SK-N-SH treated with all-trans-retinoic acid at 6 μM for 48 hours (cell line): Measurements from ENCODE around the gene KIF6.
"Not testable (repeated sequence)": the region's sequence is repeated elsewhere in the genome, so short reads cannot be mapped to it uniquely, and the experiment has no call there.

Experiments
- ATAC-seq: fragments of 200-7000 bp; cut with Tn5 transposase; 3 replicates; pipeline ENCODE4 v1.9.1; 2020; ENCODE audit warnings: mild to moderate bottlenecking, moderate library complexity
- ARNTL ChIP-seq: fragments of 450-650 bp; formaldehyde crosslinking; IDR thresholded peaks from 2 replicates; pipeline ENCODE4 v1.5.0; 2020; ENCODE audit warnings: low read depth, mild to moderate bottlenecking, moderate library complexity, borderline replicate concordance
- CREB5 ChIP-seq: fragments of 250-450 bp; sonication (Bioruptor Pico); IDR thresholded peaks from 2 replicates; pipeline ENCODE4 v1.5.1; 2020; ENCODE audit warnings: low read depth, mild to moderate bottlenecking, moderate library complexity
- CSDC2 ChIP-seq: fragments of 250-450 bp; sonication (Bioruptor Pico); IDR thresholded peaks from 2 replicates; pipeline ENCODE4 v1.5.0; 2020; ENCODE audit warnings: mild to moderate bottlenecking, moderate library complexity
- CSRNP3 ChIP-seq: fragments of 250-450 bp; sonication (Bioruptor Pico); IDR thresholded peaks from 2 replicates; pipeline ENCODE4 v1.5.1; 2021; ENCODE audit warnings: mild to moderate bottlenecking, moderate library complexity
- ESRRG ChIP-seq: fragments of 250-450 bp; sonication (Bioruptor Pico); IDR thresholded peaks from 2 replicates; pipeline ENCODE4 v1.6.1; 2021; ENCODE audit warnings: mild to moderate bottlenecking
- GLIS3 ChIP-seq: fragments of 250-450 bp; sonication (Bioruptor Pico); IDR thresholded peaks from 2 replicates; pipeline ENCODE4 v1.5.0; 2020; ENCODE audit warnings: mild to moderate bottlenecking, moderate library complexity
- ISL1 ChIP-seq: fragments of 250-450 bp; sonication (Bioruptor Pico); IDR thresholded peaks from 2 replicates; pipeline ENCODE4 v2.1.2; 2022; ENCODE audit warnings: mild to moderate bottlenecking, moderate library complexity
- OSR1 ChIP-seq: fragments of 250-450 bp; sonication (Bioruptor Pico); IDR thresholded peaks from 2 replicates; pipeline ENCODE4 v1.8.0; 2022; ENCODE audit warnings: moderate library complexity, mild to moderate bottlenecking, inconsistent platforms
- PATZ1 ChIP-seq: fragments of 250-450 bp; sonication (Bioruptor Pico); IDR thresholded peaks from 2 replicates; pipeline ENCODE4 v1.8.0; 2020; ENCODE audit warnings: mild to moderate bottlenecking, moderate library complexity, borderline replicate concordance
- POU6F1 ChIP-seq: fragments of 250-450 bp; sonication (Bioruptor Pico); IDR thresholded peaks from 2 replicates; pipeline ENCODE4 v1.8.0; 2021; ENCODE audit warnings: low read depth, mild to moderate bottlenecking, moderate library complexity, borderline replicate concordance
- PPARA ChIP-seq: fragments of 250-450 bp; sonication (Bioruptor Pico); IDR thresholded peaks from 2 replicates; pipeline ENCODE4 v1.5.0; 2020; ENCODE audit warnings: mild to moderate bottlenecking, borderline replicate concordance
- RARB ChIP-seq: fragments of 250-450 bp; sonication (Bioruptor Pico); IDR thresholded peaks from 2 replicates; pipeline ENCODE4 v1.8.0; 2021; ENCODE audit warnings: mild to moderate bottlenecking, moderate library complexity
- SNAI2 ChIP-seq: fragments of 250-450 bp; sonication (Bioruptor Pico); IDR thresholded peaks from 2 replicates; pipeline ENCODE4 v1.5.0; 2020; ENCODE audit warnings: mild to moderate bottlenecking, moderate library complexity
- TCF4 ChIP-seq: fragments of 250-450 bp; sonication (Bioruptor Pico); IDR thresholded peaks from 2 replicates; pipeline ENCODE4 v1.8.0; 2021; ENCODE audit warnings: mild to moderate bottlenecking, moderate library complexity, borderline replicate concordance
- TSHZ2 ChIP-seq: fragments of 250-450 bp; sonication (Bioruptor Pico); IDR thresholded peaks from 2 replicates; pipeline ENCODE4 v1.5.0; 2020; ENCODE audit warnings: mild to moderate bottlenecking, moderate library complexity
- ZC3H10 ChIP-seq: fragments of 250-450 bp; sonication (Bioruptor Pico); IDR thresholded peaks from 2 replicates; pipeline ENCODE4 v1.5.1; 2021; ENCODE audit warnings: mild to moderate bottlenecking, moderate library complexity
- ZFP3 ChIP-seq: fragments of 250-450 bp; sonication (Bioruptor Pico); IDR thresholded peaks from 2 replicates; pipeline ENCODE4 v1.5.0; 2020; ENCODE audit warnings: mild to moderate bottlenecking, moderate library complexity
- ZFP30 ChIP-seq: fragments of 450-650 bp; formaldehyde crosslinking; IDR thresholded peaks from 2 replicates; pipeline ENCODE4 v1.5.0; 2022; ENCODE audit warnings: mild to moderate bottlenecking, moderate library complexity
- ZNF565 ChIP-seq: fragments of 450-650 bp; formaldehyde crosslinking; conservative IDR thresholded peaks from 2 replicates; pipeline ENCODE4 v1.5.0; 2020; ENCODE audit warnings: low read depth, mild to moderate bottlenecking, moderate library complexity

Gene KIF6

GRCh38 chr6:39287601-39288000 is 437.6 kb downstream of the KIF6 start:
- TF ChIP-seq ZFP3 (CRISPR knock-in tag) (no peak), ZNF565 (CRISPR knock-in tag) (no peak), CSRNP3 (CRISPR knock-in tag) (no peak), TSHZ2 (CRISPR knock-in tag) (no peak), TCF4 (no peak), GLIS3 (CRISPR knock-in tag) (no peak), RARB (CRISPR knock-in tag) (no peak), ZC3H10 (CRISPR knock-in tag) (no peak), ARNTL (CRISPR knock-in tag) (no peak), CREB5 (CRISPR knock-in tag) (no peak), CSDC2 (CRISPR knock-in tag) (no peak), OSR1 (CRISPR knock-in tag) (no peak), SNAI2 (CRISPR knock-in tag) (no peak), PPARA (CRISPR knock-in tag) (no peak), ESRRG (CRISPR knock-in tag) (no peak), POU6F1 (CRISPR knock-in tag) (no peak), PATZ1 (CRISPR knock-in tag) (no peak)
- no peak for ATAC-seq

- not testable (repeated sequence) for ATAC-seq
Observed at GRCh38 chr6:39286596-39286995, 438.6 kb downstream of the KIF6 start.

- no peak for ATAC-seq
- TF ChIP-seq RARB (CRISPR knock-in tag) (no peak), ISL1 (CRISPR knock-in tag) (no peak), CSDC2 (CRISPR knock-in tag) (no peak), ZFP30 (no peak), POU6F1 (CRISPR knock-in tag) (no peak), ZNF565 (CRISPR knock-in tag) (no peak), ARNTL (CRISPR knock-in tag) (no peak), ZC3H10 (CRISPR knock-in tag) (no peak)
Observed at GRCh38 chr6:39282774-39283173, 442.4 kb downstream of the KIF6 start.
